Mesenchymal stem cell (in vitro differentiated cells and primary cell): ENCODE data around the gene KRT79.

Experiments
- DNase-seq: peaks from one replicate; pipeline ENCODE4 v3.0.0-alpha.2; 2013
- H2AFZ ChIP-seq: one replicate; pipeline ENCODE4 v1.6.1; 2013; ENCODE audit warnings: low read depth, mild to moderate bottlenecking, control low read depth, inconsistent platforms, low read length, moderate library complexity
- H2AK5ac ChIP-seq: 2 replicates; pipeline ENCODE4 v1.6.1; 2013; ENCODE audit warnings: low read length, moderate library complexity, mild to moderate bottlenecking, inconsistent platforms; ENCODE audit not compliant: severe bottlenecking
- H2BK120ac ChIP-seq: one replicate; pipeline ENCODE4 v1.6.1; 2013; ENCODE audit warnings: low read depth, mild to moderate bottlenecking, inconsistent platforms, low read length, moderate library complexity
- H2BK12ac ChIP-seq, 2 experiments: one replicate each; pipeline ENCODE4 v1.6.1; 2013; ENCODE audit warnings: inconsistent platforms in 2 of 2, low read length in 2 of 2, mild to moderate bottlenecking in 2 of 2, moderate library complexity in 2 of 2, control low read depth in 1 of 2
- H2BK15ac ChIP-seq: one replicate; pipeline ENCODE4 v1.6.1; 2013; ENCODE audit warnings: mild to moderate bottlenecking, low read depth, inconsistent platforms; ENCODE audit not compliant: poor library complexity, severe bottlenecking
- H2BK5ac ChIP-seq: 2 replicates; pipeline ENCODE4 v1.6.1; 2013; ENCODE audit warnings: low read depth, mild to moderate bottlenecking, low read length, control low read depth, inconsistent platforms; ENCODE audit not compliant: poor library complexity, severe bottlenecking
- H3K14ac ChIP-seq, 2 experiments: one replicate each; pipeline ENCODE4 v1.6.1; 2013; ENCODE audit warnings: inconsistent platforms in 2 of 2, low read length in 2 of 2, control low read depth in 1 of 2, mild to moderate bottlenecking in 1 of 2, moderate library complexity in 1 of 2
- H3K18ac ChIP-seq, 2 experiments: one replicate each; pipeline ENCODE4 v1.6.1; 2013; ENCODE audit warnings: inconsistent platforms in 2 of 2, low read length in 2 of 2, control low read depth in 1 of 2, low read depth in 1 of 2, mild to moderate bottlenecking in 1 of 2
- H3K23ac ChIP-seq, 2 experiments: one replicate each; pipeline ENCODE4 v1.6.1; 2013; ENCODE audit warnings: inconsistent platforms in 2 of 2, low read length in 2 of 2, mild to moderate bottlenecking in 2 of 2, moderate library complexity in 2 of 2, control low read depth in 1 of 2
- H3K27ac ChIP-seq: 2 replicates; pipeline ENCODE4 v1.5.1; 2013; ENCODE audit warnings: mild to moderate bottlenecking, moderate library complexity, low read length, control low read depth, inconsistent platforms; ENCODE audit not compliant: poor library complexity, severe bottlenecking
- H3K27me3 ChIP-seq, 2 experiments: 2 replicates each; pipeline versions ENCODE4 v1.6.1 to v1.7.0; 2013; ENCODE audit warnings: low read length in 2 of 2, mild to moderate bottlenecking in 2 of 2, moderate library complexity in 2 of 2, control low read depth in 1 of 2, inconsistent platforms in 1 of 2; ENCODE audit not compliant: control insufficient read depth in 1 of 2, insufficient read depth in 1 of 2
- H3K36me3 ChIP-seq, 2 experiments: 2 replicates each; pipeline versions ENCODE4 v1.6.1 to v1.7.0; 2013; ENCODE audit warnings: low read length in 2 of 2, control low read depth in 1 of 2, inconsistent platforms in 1 of 2, low read depth in 1 of 2, mild to moderate bottlenecking in 1 of 2; ENCODE audit not compliant: insufficient read depth in 2 of 2, control insufficient read depth in 1 of 2
- H3K4ac ChIP-seq, 2 experiments: one replicate each; pipeline ENCODE4 v1.6.1; 2013; ENCODE audit warnings: inconsistent platforms in 2 of 2, low read length in 2 of 2, mild to moderate bottlenecking in 2 of 2, moderate library complexity in 2 of 2, control low read depth in 1 of 2, low read depth in 1 of 2
- H3K4me1 ChIP-seq: 2 replicates; pipeline ENCODE4 v1.6.1; 2013; ENCODE audit warnings: low read depth, low read length, control low read depth; ENCODE audit not compliant: control insufficient read depth, insufficient read depth
- H3K4me2 ChIP-seq: 2 replicates; pipeline ENCODE4 v1.6.1; 2013; ENCODE audit warnings: low read length, mild to moderate bottlenecking, inconsistent platforms; ENCODE audit not compliant: poor library complexity, severe bottlenecking
- H3K4me3 ChIP-seq, 2 experiments: 2 replicates each; pipeline versions ENCODE4 v1.5.1 to v1.7.0; 2013; ENCODE audit warnings: low read length in 2 of 2, mild to moderate bottlenecking in 2 of 2, control low read depth in 1 of 2, low read depth in 1 of 2; ENCODE audit not compliant: insufficient read depth in 1 of 2
- H3K79me1 ChIP-seq: replicated peaks from 2 replicates; pipeline ENCODE4 v1.6.1; 2013; ENCODE audit warnings: mild to moderate bottlenecking, control low read depth, low read length, inconsistent platforms; ENCODE audit not compliant: poor library complexity, severe bottlenecking
- H3K9ac ChIP-seq: 2 replicates; pipeline ENCODE4 v1.7.0; 2013; ENCODE audit warnings: mild to moderate bottlenecking, low read length, moderate library complexity
- H3K9me3 ChIP-seq: 2 replicates; pipeline ENCODE4 v1.7.0; 2013; ENCODE audit warnings: mild to moderate bottlenecking, low read length; ENCODE audit not compliant: control insufficient read depth
- H4K8ac ChIP-seq: one replicate; pipeline ENCODE4 v1.6.1; 2013; ENCODE audit warnings: inconsistent platforms, mild to moderate bottlenecking, low read length, moderate library complexity
- H4K91ac ChIP-seq: one replicate; pipeline ENCODE4 v1.6.1; 2013; ENCODE audit warnings: mild to moderate bottlenecking, low read length, inconsistent platforms
- WGBS: methylation state at CpG from one replicate; pipeline ENCODE4 v1.1.7; 2013; ENCODE audit warnings: mixed read lengths; 5-methylcytosine and 5-hydroxymethylcytosine counted together

Gene KRT79

DNA sequence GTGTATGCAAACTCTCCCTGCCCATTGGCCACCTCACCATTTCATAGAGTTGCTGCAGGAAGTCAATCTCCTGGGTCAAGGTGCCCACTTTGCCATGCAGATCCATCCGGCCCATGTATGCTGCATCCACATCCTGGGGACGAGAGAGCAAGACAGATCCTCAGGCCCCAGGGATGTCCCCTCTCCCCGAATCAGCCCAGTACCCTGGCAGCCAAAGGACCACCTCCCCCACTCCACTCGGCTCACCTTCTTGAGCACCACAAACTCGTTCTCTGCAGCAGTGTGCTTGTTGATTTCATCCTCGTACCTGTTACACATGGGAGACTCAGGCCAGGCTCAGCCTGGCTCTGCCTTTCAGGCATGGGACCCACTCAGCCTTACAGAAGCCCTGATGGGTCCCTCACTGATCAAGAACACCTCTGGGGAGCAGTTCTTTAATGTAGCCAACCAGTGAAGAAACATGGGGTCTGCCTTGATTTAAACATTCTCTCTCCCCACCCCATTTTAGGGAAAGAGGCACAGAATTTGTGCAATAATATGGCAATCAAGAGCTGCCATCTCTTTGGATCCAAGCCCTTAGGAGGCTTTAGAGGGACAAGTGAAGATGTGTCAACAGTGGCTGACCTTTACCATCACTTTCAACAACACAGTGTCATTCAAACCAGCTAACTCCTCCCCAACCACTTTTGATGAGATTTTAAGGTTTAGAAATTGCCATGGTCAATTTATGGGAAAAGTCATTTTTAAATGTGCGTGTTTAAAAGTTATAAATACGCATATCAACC, 3.9 kb downstream of the KRT79 start:
- Histone ChIP-seq H3K27ac (no peak overlapping the region), H4K91ac (no peak overlapping the region), H3K4me1 (peaks cover 12% of the 10 kb centered on the region), H2AFZ (no peak overlapping the region), H3K18ac (no peak overlapping the region), H2BK5ac (no peak overlapping the region), H3K9me3 (no peaks in the 10 kb centered on the region), H3K79me1 (no peaks in the 10 kb centered on the region), H3K4me2 (no peak overlapping the region), H3K4ac (no peak overlapping the region), H3K9ac (no peak overlapping the region), H2BK120ac (no peak overlapping the region), H4K8ac (no peak overlapping the region), H3K23ac (no peak overlapping the region), H3K4me3 (no peak overlapping the region), H2AK5ac (peak overlapping the region; percentile 1), H3K14ac (no peak overlapping the region), H3K27me3 (peaks cover 0 to 21% of the 10 kb centered on the region in 2 experiments), H3K36me3 (no peaks in the 10 kb centered on the region), H2BK15ac (no peak overlapping the region), H2BK12ac (no peak overlapping the region)
- 75% methylated on average over 6 of the region's 8 CpGs for WGBS
- DNase-seq, result no peak

DNA sequence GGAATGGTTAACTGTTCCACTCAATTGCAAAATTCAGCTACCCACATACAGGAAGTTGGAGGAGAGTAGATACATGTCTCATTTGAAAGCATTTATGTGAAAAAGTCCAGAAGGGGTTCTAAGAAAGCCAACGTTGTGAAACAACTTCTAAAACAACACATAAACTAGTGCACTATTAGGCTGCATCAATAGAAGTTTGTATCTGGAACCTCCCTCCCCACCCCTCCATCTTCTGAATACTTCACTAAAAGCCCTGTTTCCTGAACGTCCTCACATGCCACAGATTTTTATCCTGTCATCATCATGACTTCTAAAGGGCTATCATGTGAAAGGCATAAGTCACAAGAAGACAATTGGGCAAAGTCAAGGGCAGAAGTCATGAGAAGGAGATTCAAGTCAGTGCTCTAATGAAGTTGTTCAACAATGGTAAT, 5.5 kb downstream of the KRT79 start:
- Histone ChIP-seq H2BK120ac (no peak overlapping the region), H3K27ac (peak overlapping the region; percentile 80), H3K4ac (no peak overlapping the region), H3K14ac (no peak overlapping the region), H3K27me3 (peaks cover 0 to 26% of the 10 kb centered on the region in 2 experiments), H2AK5ac (no peak overlapping the region), H2AFZ (no peak overlapping the region), H3K4me3 (no peak overlapping the region), H3K36me3 (no peaks in the 10 kb centered on the region), H3K9ac (no peak overlapping the region), H3K4me1 (peaks cover 12% of the 10 kb centered on the region), H3K4me2 (no peak overlapping the region), H3K23ac (no peak overlapping the region), H3K79me1 (no peaks in the 10 kb centered on the region), H3K9me3 (no peaks in the 10 kb centered on the region), H2BK15ac (no peak overlapping the region), H2BK5ac (no peak overlapping the region), H4K91ac (no peak overlapping the region), H3K18ac (no peak overlapping the region), H2BK12ac (no peak overlapping the region), H4K8ac (no peak overlapping the region)
- 24% methylated on average over 2 of the region's 2 CpGs for WGBS
- no peak for DNase-seq

DNA sequence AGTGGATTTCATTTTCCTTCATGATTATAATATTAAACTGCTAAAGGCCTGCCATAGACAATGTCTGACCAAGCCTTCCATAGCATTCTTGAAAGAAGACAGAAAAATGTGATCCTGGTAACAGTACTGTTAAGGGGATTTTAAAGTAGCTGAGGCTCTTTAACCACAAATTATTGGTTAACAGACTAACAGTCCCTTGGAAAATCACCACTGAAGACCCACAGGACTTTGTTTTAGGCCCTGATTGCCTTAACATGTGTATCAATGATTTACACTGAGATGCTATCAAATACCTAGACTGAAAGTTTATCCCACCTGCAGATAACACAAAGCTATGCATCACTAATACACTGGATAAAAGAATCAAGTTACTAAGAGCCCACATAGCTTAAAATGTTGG, 6.0 kb downstream of the KRT79 start:
- no peak for DNase-seq
- H3K14ac ChIP-seq, result no peak overlapping the region
- no peak overlapping the region for H2BK12ac ChIP-seq
- no peak overlapping the region for H2AK5ac ChIP-seq
- no peak overlapping the region for H4K91ac ChIP-seq
- no peak overlapping the region for H2BK120ac ChIP-seq
- H2BK5ac ChIP-seq, result peak overlapping the region; percentile 54
- H2BK15ac ChIP-seq, result no peak overlapping the region
- no peak overlapping the region for H3K4ac ChIP-seq
- peak overlapping the region; percentile 80 for H3K27ac ChIP-seq
- H2AFZ ChIP-seq, result no peak overlapping the region
- H3K36me3 ChIP-seq, result no peaks in the 10 kb centered on the region
- H4K8ac ChIP-seq, result no peak overlapping the region
- H3K18ac ChIP-seq, result no peak overlapping the region
- no peak overlapping the region for H3K4me2 ChIP-seq
- no peaks in the 10 kb centered on the region for H3K79me1 ChIP-seq
- peaks cover 0 to 28% of the 10 kb centered on the region in 2 experiments for H3K27me3 ChIP-seq
- peaks cover 10% of the 10 kb centered on the region for H3K4me1 ChIP-seq
- H3K9ac ChIP-seq, result no peak overlapping the region
- H3K4me3 ChIP-seq, result no peak overlapping the region
- H3K9me3 ChIP-seq, result no peaks in the 10 kb centered on the region
- H3K23ac ChIP-seq, result no peak overlapping the region

DNA sequence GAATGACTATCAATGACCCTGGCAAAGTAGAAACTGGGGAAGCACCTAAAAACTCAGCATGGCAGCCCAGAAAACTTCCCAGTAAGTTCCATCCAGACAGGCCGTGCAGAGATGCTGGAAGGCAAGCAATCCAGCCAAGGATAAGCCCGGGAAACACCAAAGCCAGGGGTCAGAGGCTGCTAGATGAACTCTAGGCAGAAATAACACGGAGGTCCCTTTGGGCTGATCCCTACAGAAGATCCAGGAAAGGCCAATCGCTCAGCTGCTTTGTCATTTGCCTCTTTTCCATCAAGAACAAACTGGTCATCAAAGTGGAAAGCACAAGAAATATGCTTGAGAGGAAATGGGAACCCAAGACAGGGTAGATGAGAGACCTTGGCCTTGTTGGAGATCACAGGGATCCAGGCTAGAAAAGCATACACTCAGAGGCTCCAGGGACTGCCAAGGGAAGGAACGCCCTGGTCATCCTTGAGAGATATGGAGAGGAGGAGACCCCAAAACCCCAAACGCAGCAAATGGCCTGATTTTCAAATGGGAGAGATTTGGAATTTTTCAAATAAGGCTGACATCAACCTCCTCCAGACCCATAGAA, 6.5 kb downstream of the KRT79 start:
- 71% methylated on average over 5 of the region's 6 CpGs for WGBS
- Histone ChIP-seq H4K91ac (no peak overlapping the region), H2BK12ac (no peak overlapping the region), H3K27me3 (peaks cover 0 to 29% of the 10 kb centered on the region in 2 experiments), H3K14ac (no peak overlapping the region), H3K18ac (no peak overlapping the region), H2BK5ac (peak overlapping the region; percentile 54), H2AFZ (no peak overlapping the region), H3K27ac (peak overlapping the region; percentile 80), H3K4ac (no peak overlapping the region), H2BK120ac (no peak overlapping the region), H3K4me2 (no peak overlapping the region), H3K9me3 (no peaks in the 10 kb centered on the region), H3K4me1 (peaks cover 10% of the 10 kb centered on the region), H2AK5ac (peak overlapping the region; percentile 80), H3K79me1 (no peaks in the 10 kb centered on the region), H3K23ac (no peak overlapping the region), H2BK15ac (no peak overlapping the region), H3K36me3 (no peaks in the 10 kb centered on the region), H3K4me3 (no peak overlapping the region), H4K8ac (no peak overlapping the region), H3K9ac (no peak overlapping the region)
- DNase-seq, result no peak
